RWPE2 (cell line): ENCODE measurements around the gene TMEM170B.

Source experiments
- ATAC-seq: fragments of 200-7000 bp; cut with Tn5 transposase; 3 replicates; pipeline ENCODE4 v1.9.1; 2021; ENCODE audit warnings: low read depth
- DNase-seq: peaks from one replicate; pipeline ENCODE4 v3.0.0-alpha.2; 2020; ENCODE audit warnings: low spot score
- H3K27ac ChIP-seq: fragments of 450-650 bp; 2 replicates; pipeline ENCODE4 v1.5.1; 2017; ENCODE audit warnings: mild to moderate bottlenecking; ENCODE audit not compliant: poor library complexity, severe bottlenecking
- H3K27me3 ChIP-seq: fragments of 250-450 bp; sonication (Bioruptor Pico); 2 replicates; pipeline ENCODE4 v1.5.1; 2021; ENCODE audit warnings: mild to moderate bottlenecking, moderate library complexity; ENCODE audit not compliant: insufficient read depth, poor library complexity, severe bottlenecking
- H3K36me3 ChIP-seq: fragments of 250-450 bp; sonication (Bioruptor Pico); 2 replicates; pipeline ENCODE4 v1.5.1; 2020; ENCODE audit warnings: low read depth, mild to moderate bottlenecking, moderate library complexity
- H3K4me1 ChIP-seq: fragments of 250-450 bp; sonication (Bioruptor Pico); 2 replicates; pipeline ENCODE4 v1.5.1; 2021; ENCODE audit warnings: mild to moderate bottlenecking, moderate library complexity; ENCODE audit not compliant: insufficient read depth, poor library complexity, severe bottlenecking
- H3K4me3 ChIP-seq: fragments of 250-450 bp; sonication (Bioruptor Pico); 2 replicates; pipeline ENCODE4 v1.5.1; 2021; ENCODE audit warnings: mild to moderate bottlenecking, moderate library complexity; ENCODE audit not compliant: severe bottlenecking
- H3K9me3 ChIP-seq: fragments of 250-450 bp; sonication (Bioruptor Pico); 2 replicates; pipeline ENCODE4 v1.5.1; 2021; ENCODE audit warnings: mild to moderate bottlenecking, moderate library complexity; ENCODE audit not compliant: severe bottlenecking
- CTCF ChIP-seq: fragments of 450-650 bp; IDR thresholded peaks from one replicate; pipeline ENCODE4 v1.5.1; 2017; ENCODE audit warnings: mild to moderate bottlenecking, moderate library complexity; ENCODE audit not compliant: poor library complexity, severe bottlenecking

Gene TMEM170B

GRCh38 chr6:11604836-11605506 is 67.4 kb downstream of the TMEM170B start:
- Histone ChIP-seq H3K36me3 (no peaks in the 10 kb centered on the region), H3K4me3 (no peak overlapping the region), H3K9me3 (no peaks in the 10 kb centered on the region), H3K27me3 (no peaks in the 10 kb centered on the region), H3K27ac (no peak overlapping the region), H3K4me1 (no peaks in the 10 kb centered on the region)
- no peak for TF ChIP-seq CTCF
- ATAC-seq (no peak), DNase-seq (no peak)

- DNase-seq: no peak
- no peak for TF ChIP-seq CTCF
- Histone ChIP-seq H3K4me1 (no peaks in the 10 kb centered on the region), H3K27ac (no peak overlapping the region), H3K36me3 (no peaks in the 10 kb centered on the region), H3K27me3 (no peaks in the 10 kb centered on the region), H3K4me3 (no peak overlapping the region), H3K9me3 (no peaks in the 10 kb centered on the region)
- no peak for ATAC-seq
Measured at GRCh38 chr6:11605507-11605905, 68.0 kb downstream of the TMEM170B start.

GRCh38 chr6:11606332-11606731 is 68.8 kb downstream of the TMEM170B start:
- DNase-seq (no peak), ATAC-seq (no peak)
- no peak overlapping the region for H3K4me3 ChIP-seq
- H3K27me3 ChIP-seq: no peaks in the 10 kb centered on the region
- H3K36me3 ChIP-seq: no peaks in the 10 kb centered on the region
- no peaks in the 10 kb centered on the region for H3K9me3 ChIP-seq
- H3K4me1 ChIP-seq: no peaks in the 10 kb centered on the region
- H3K27ac ChIP-seq: no peak overlapping the region
- TF ChIP-seq CTCF: no peak

- no peaks in the 10 kb centered on the region for H3K9me3 ChIP-seq
- no peaks in the 10 kb centered on the region for H3K36me3 ChIP-seq
- H3K4me3 ChIP-seq: no peak overlapping the region
- no peak overlapping the region for H3K27ac ChIP-seq
- no peaks in the 10 kb centered on the region for H3K27me3 ChIP-seq
- DNase-seq (no peak), ATAC-seq (no peak)
- H3K4me1 ChIP-seq: no peaks in the 10 kb centered on the region
- TF ChIP-seq CTCF: no peak
Measured at GRCh38 chr6:11607383-11607782, 69.8 kb downstream of the TMEM170B start.

- Histone ChIP-seq H3K27me3 (no peaks in the 10 kb centered on the region), H3K27ac (peak overlapping the region; percentile 36), H3K36me3 (no peaks in the 10 kb centered on the region), H3K4me3 (no peak overlapping the region), H3K4me1 (peaks cover 4% of the 10 kb centered on the region), H3K9me3 (no peaks in the 10 kb centered on the region)
- no peak for TF ChIP-seq CTCF
- no peak for DNase-seq
- no peak for ATAC-seq
Measured at GRCh38 chr6:11608600-11609323, 71.2 kb downstream of the TMEM170B start.
